AG09319 (cell line): Measurements from ENCODE around the gene NUP153.

Source experiments
- DNase-seq: peaks from one replicate; pipeline ENCODE4 v3.0.0-alpha.2; 2010; ENCODE audit warnings: low read depth; ENCODE audit errors: extremely low read depth
- TF ChIP-seq, protein P1 (sequence below): IDR thresholded peaks from 2 replicates; pipeline ENCODE4 v1.5.1; 2011; ENCODE audit warnings: low read depth, mild to moderate bottlenecking, inconsistent platforms, low read length, moderate library complexity

The NUP153 gene

DNA sequence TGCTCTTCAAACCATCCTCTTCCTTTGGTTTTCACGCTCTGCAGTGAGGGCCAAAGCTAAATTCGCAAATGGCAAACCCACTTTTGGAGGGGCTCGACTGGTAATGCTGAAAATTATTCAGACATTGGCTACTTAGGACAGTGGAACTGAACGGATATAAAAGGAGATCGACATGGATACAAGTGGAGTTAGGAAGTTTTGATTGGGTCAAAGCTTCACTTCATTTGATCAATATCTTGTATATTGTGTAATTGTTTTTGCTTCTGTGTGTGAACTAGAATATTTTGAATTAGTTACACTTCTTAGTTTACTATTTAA, 105.4 kb downstream of the NUP153 start:
- no peak for DNase-seq
- TF ChIP-seq, protein P1, sequence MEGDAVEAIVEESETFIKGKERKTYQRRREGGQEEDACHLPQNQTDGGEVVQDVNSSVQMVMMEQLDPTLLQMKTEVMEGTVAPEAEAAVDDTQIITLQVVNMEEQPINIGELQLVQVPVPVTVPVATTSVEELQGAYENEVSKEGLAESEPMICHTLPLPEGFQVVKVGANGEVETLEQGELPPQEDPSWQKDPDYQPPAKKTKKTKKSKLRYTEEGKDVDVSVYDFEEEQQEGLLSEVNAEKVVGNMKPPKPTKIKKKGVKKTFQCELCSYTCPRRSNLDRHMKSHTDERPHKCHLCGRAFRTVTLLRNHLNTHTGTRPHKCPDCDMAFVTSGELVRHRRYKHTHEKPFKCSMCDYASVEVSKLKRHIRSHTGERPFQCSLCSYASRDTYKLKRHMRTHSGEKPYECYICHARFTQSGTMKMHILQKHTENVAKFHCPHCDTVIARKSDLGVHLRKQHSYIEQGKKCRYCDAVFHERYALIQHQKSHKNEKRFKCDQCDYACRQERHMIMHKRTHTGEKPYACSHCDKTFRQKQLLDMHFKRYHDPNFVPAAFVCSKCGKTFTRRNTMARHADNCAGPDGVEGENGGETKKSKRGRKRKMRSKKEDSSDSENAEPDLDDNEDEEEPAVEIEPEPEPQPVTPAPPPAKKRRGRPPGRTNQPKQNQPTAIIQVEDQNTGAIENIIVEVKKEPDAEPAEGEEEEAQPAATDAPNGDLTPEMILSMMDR: no peak

DNA sequence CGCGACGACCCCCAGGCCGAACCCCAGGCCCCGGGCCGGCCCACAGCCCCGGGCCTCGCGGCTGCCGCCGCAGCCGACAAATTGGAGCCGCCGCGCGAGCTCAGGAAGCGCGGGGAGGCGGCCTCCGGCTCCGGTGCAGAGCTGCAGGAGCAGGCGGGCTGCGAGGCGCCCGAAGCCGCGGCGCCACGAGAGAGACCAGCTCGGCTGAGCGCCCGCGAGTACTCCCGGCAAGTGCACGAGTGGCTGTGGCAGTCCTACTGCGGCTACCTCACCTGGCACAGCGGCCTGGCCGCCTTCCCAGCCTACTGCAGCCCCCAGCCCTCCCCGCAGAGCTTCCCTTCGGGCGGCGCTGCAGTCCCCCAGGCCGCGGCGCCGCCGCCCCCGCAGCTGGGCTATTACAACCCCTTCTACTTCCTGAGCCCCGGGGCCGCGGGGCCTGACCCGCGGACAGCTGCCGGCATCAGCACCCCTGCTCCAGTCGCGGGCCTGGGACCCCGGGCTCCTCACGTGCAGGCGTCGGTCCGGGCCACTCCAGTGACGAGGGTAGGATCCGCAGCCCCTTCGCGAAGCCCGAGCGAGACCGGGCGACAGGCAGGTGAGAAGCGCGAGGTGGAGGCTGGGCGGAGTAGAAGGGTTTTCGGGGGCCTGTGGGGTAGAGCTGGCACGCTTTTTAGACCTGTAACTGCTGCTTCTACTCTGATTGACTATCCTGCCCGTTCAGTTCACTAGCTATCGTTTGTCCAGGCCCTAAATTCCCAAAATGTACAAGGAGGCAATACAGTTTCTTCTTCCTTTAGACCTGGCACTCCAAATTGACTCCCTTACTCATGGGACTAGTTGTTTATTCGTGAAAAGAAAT, 106.0 kb downstream of the NUP153 start:
- TF ChIP-seq, protein P1: no peak; the same call in none of the 2 replicates
- DNase-seq: no peak

DNA sequence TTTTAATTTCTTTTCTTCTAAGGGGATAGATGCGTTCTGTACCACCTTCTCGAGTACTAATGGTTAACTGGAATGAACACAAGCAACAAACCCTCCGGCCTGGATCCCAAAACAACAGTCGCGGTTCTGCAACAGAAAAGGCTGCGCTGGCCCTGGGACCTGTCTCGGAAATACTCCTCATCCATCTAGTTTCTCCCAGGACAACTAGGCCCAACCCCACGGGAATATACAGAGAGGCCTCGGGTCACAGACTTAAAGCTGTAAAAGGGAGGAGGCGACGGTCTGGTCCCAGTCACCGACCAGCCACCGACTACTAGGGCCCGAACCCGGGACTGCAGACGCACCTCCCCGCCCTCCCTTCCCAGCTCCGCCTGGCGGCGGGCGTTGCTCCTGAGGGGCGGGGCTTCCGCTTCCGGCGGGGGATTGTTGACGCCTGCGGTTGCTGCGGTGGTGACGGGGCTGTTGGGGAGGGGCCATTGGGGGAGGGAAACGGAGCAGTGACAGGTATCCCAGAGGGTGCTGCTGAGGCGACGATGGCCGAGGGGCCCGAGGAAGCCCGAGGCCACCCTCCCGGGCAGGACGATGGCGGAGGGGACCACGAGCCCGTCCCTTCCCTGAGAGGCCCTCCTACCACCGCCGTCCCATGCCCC, 106.7 kb downstream of the NUP153 start, which contains the start of gene FAM8A1:
FAM8A1 (plus strand) TSS at position 426 of the 650 bp plus-strand sequence; CDS start at position 534, 108 bp downstream.
- TF ChIP-seq, protein P1: peak; percentile 52
- DNase-seq: peak; percentile 63

DNA sequence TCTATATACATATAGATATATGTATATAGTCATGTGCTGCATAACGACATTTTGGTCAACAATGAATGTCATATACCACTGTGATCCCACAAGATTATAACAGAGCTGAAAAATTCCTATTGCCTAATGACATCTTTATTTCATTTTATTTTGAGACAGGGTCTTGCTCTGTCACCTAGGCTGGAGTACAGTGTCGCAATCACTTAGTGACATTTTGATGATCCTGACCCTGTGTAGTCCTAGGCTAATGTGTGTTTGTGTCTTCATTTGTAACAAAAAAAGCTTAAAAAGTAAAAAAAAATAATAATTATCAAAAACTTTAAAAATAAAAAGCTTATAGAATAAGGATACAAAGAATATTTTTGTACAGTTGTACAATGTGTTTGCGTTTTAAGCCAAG, 110.6 kb downstream of the NUP153 start:
- DNase-seq: no peak
- TF ChIP-seq, protein P1: no peak

DNA sequence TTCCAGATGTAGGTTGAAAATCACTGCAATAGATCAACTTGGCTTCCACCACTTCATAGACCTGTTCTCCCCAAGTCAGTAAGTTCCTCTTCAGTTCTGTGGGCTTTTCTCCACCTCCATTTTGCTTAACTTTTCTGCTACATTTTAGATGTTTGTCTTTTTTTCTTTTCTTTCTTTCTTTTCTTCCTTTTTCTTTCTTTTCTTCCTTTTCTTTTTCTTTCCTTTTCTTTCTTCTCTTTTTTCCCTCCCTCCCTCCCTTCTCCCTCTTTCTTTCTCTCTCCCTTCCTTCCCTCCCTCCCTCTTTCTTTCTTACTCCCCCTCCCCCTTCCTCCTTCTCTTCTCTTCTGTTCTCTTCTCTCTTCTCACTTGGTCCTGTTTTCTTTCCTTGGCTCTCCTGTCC, 113.5 kb downstream of the NUP153 start:
- TF ChIP-seq, protein P1: no peak
- no peak for DNase-seq

DNA sequence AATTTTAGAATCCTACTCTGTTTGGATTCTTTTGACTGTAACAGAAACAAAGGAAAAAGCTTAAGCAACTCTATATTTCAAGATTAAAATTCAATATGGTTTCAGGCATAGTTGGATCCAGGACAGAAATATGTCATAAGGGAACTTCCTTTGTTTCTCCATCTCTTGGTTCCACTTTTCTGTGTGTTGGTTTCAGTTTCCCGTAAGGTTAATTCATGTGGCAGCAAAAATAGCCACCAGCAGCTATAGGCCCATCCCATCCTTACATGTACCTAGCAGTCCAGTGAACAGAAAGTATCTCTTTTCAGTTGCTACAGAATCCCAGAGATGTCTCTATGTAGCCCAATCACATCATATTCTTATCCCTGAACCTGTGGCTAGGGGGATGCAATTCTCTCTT, 115.4 kb downstream of the NUP153 start:
- TF ChIP-seq, protein P1: no peak
- DNase-seq: no peak
